ENCODE measurements around the gene P2RX1. TPM values are rescaled to one million over a fixed set of nuclear protein-coding genes. Genes with fewer than 3 reads are reported as not detected.
A peak's percentile ranks its signal among the peaks of the same experiment; 100 is the strongest.

P2RX1 gene
- total RNA-seq, 4 donors from 2014 or later, result 0.87 to 8.6 (median 4.9) TPM

- no peak overlapping the region for H3K4me3 ChIP-seq
- no peaks in the 10 kb centered on the region for H3K9me3 ChIP-seq
- DNase-seq (ENCODE audit: low spot score in 2 of 2), result peak; percentile 36 to 50
- peaks cover 0 to 89% (median 43%) of the 10 kb centered on the region in 4 donors for H3K4me1 ChIP-seq
- H3K36me3 ChIP-seq, result peaks cover 0 to 2% (median 2%) of the 10 kb centered on the region in 3 donors
- no peaks in the 10 kb centered on the region for H3K27me3 ChIP-seq
- peak overlapping the region; percentile 18 to 90 (median 57) for H3K27ac ChIP-seq
- no peak for TF ChIP-seq CTCF (IDR thresholded peaks at IDR 0.05)
- TF ChIP-seq EP300 (IDR thresholded peaks at IDR 0.05), result no peak
- TF ChIP-seq POLR2A (IDR thresholded peaks at IDR 0.05), result no peak
- WGBS, 2 donors, result 44 to 71% methylated on average over 12 to 21 of the region's 22 CpGs
Measured at GRCh38 chr17:3890082-3890877, 26.0 kb downstream of the P2RX1 start.

DNA sequence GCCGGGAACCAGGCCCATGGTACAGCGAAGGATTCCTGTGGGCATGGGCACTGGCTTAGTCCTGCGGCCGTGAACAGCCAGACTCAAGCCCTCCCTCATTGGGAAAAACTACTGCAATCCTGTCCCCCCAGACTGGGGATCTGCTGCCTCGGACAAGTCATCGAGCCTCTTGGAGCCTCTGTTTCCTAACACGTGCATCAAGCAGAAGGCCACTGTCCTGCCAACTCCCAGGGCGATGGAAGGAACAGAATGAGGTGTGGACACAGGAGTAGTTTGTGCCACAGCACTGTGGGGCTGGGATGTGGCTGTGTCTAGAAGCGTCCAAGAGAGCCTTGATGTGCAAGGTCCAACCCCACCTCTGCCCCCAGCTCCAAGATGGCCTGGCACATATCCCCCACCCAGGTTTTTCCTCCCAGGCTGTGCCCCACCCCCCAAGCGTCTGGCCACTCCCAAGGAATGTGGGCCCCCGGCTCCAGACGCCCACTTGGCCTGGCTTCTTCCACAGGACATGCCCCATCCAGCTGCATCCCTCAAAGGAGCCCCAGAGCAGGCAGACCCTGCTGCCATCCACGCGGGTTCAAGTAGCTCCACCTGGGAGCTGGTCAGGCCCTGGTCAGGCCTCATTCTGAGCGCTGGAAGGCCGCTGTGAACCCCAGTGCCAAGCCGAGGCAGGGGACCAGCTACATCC, 26.8 kb downstream of the P2RX1 start:
- H3K27me3 ChIP-seq, result no peaks in the 10 kb centered on the region
- TF ChIP-seq POLR2A (IDR thresholded peaks at IDR 0.05), result no peak
- no peak for TF ChIP-seq EP300 (IDR thresholded peaks at IDR 0.05)
- TF ChIP-seq CTCF (IDR thresholded peaks at IDR 0.05), result no peak
- peaks cover 0 to 9% (median 6%) of the 10 kb centered on the region in 3 donors for H3K36me3 ChIP-seq
- no peak overlapping the region for H3K4me3 ChIP-seq
- H3K27ac ChIP-seq, result peak overlapping the region; percentile 79 to 90 (median 80)
- 78 to 81% methylated on average over 11 to 17 of the region's 17 CpGs for WGBS, 2 donors
- no peaks in the 10 kb centered on the region for H3K9me3 ChIP-seq
- H3K4me1 ChIP-seq, result peaks cover 0 to 85% (median 42%) of the 10 kb centered on the region in 4 donors
- DNase-seq (ENCODE audit: low spot score in 2 of 2), result no peak

- peaks cover 0 to 18% (median 6%) of the 10 kb centered on the region in 3 donors for H3K36me3 ChIP-seq
- no peak overlapping the region for H3K4me3 ChIP-seq
- peak; percentile 65 to 71 for DNase-seq (ENCODE audit: low spot score in 2 of 2)
- TF ChIP-seq EP300 (IDR thresholded peaks at IDR 0.05), result peak; percentile 14 to 79
- peak in 1 of 2 donors; percentile 44 for TF ChIP-seq POLR2A (IDR thresholded peaks at IDR 0.05)
- TF ChIP-seq CTCF (IDR thresholded peaks at IDR 0.05), result peak in 1 of 5 experiments; percentile 14
- H3K4me1 ChIP-seq, result peaks cover 0 to 76% (median 40%) of the 10 kb centered on the region in 4 donors
- no peaks in the 10 kb centered on the region for H3K27me3 ChIP-seq
- 30 to 56% methylated on average over 43 to 48 of the region's 50 CpGs for WGBS, 2 donors
- H3K9me3 ChIP-seq, result no peaks in the 10 kb centered on the region
- H3K27ac ChIP-seq, result peak overlapping the region; percentile 79 to 90 (median 80)
Measured at GRCh38 chr17:3888343-3889171, 27.7 kb downstream of the P2RX1 start.

DNA sequence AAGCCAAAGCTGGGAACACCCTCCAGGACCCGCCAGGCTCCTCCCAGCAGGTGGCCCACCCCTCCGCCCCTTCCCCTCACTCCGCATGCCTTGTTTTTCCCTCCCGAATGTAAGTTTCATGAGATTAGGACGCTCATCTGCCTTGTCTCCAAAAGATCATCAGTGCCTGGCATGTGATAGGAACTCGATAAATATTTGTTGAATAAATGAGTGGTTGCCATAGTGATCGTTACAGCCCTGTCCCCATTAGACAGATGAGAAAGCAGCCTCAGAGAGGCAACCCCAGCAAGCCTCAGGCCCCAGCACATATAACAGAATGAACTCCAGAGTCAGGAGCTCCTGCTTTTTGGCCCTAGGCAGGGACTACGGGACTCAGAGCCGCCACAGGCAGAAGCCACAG, 28.5 kb downstream of the P2RX1 start:
- H3K9me3 ChIP-seq, result no peaks in the 10 kb centered on the region
- TF ChIP-seq EP300 (IDR thresholded peaks at IDR 0.05) (no peak), POLR2A (IDR thresholded peaks at IDR 0.05) (no peak), CTCF (IDR thresholded peaks at IDR 0.05) (no peak)
- no peaks in the 10 kb centered on the region for H3K27me3 ChIP-seq
- WGBS, 2 donors, result 67 to 84% methylated on average over 9 of the region's 9 CpGs
- H3K36me3 ChIP-seq, result peaks cover 0 to 25% (median 6%) of the 10 kb centered on the region in 3 donors
- H3K4me1 ChIP-seq, result peaks cover 0 to 71% (median 40%) of the 10 kb centered on the region in 4 donors
- H3K27ac ChIP-seq, result peak overlapping the region; percentile 79 to 83 (median 80)
- no peak overlapping the region for H3K4me3 ChIP-seq
- no peak for DNase-seq (ENCODE audit: low spot score in 2 of 2)
